ENCODE measurements around the gene LOX.
A peak's percentile ranks its signal among the peaks of the same experiment; 100 is the strongest.

Gene LOX

GRCh38 chr5:122081541-122081940 lies 3.5 kb upstream of the LOX start:
- no peak for TF ChIP-seq CTCF (conservative IDR thresholded peaks at IDR 0.05; ENCODE audit: low read length)
- peak; percentile 41 for DNase-seq (ENCODE audit: low read depth)

GRCh38 chr5:122077366-122078115 lies 518 bp downstream of the LOX start:
- H3K4me3 ChIP-seq (ENCODE audit: low read length): peak overlapping the region; percentile 92
- no peak for TF ChIP-seq CTCF (conservative IDR thresholded peaks at IDR 0.05; ENCODE audit: low read length)
- DNase-seq (ENCODE audit: low read depth): no peak

More at GRCh38 chr5:122081541-122081940, 3.5 kb upstream of the LOX start:
- H3K4me3 ChIP-seq (ENCODE audit: low read length): no peak overlapping the region

- H3K4me3 ChIP-seq (ENCODE audit: low read length): peak overlapping the region; percentile 92
- TF ChIP-seq CTCF (conservative IDR thresholded peaks at IDR 0.05; ENCODE audit: low read length): peak; percentile 89
- DNase-seq (ENCODE audit: low read depth): peak; percentile 77
Measured at GRCh38 chr5:122076669-122077365, 1.2 kb downstream of the LOX start.

GRCh38 chr5:122076050-122076461 lies 2.0 kb downstream of the LOX start:
- peak; percentile 38 for TF ChIP-seq CTCF (conservative IDR thresholded peaks at IDR 0.05; ENCODE audit: low read length)

GRCh38 chr5:122073864-122074263 lies 4.2 kb downstream of the LOX start:
- no peak for TF ChIP-seq CTCF (conservative IDR thresholded peaks at IDR 0.05; ENCODE audit: low read length)
- H3K4me3 ChIP-seq (ENCODE audit: low read length): peak overlapping the region; percentile 92
- no peak for DNase-seq (ENCODE audit: low read depth)

More at GRCh38 chr5:122076050-122076461, 2.0 kb downstream of the LOX start:
- peak; percentile 61 for DNase-seq (ENCODE audit: low read depth)
- peak overlapping the region; percentile 92 for H3K4me3 ChIP-seq (ENCODE audit: low read length)

GRCh38 chr5:122073018-122073417 lies 5.0 kb downstream of the LOX start:
- no peak for TF ChIP-seq CTCF (conservative IDR thresholded peaks at IDR 0.05; ENCODE audit: low read length)
- peak overlapping the region; percentile 92 for H3K4me3 ChIP-seq (ENCODE audit: low read length)
- DNase-seq (ENCODE audit: low read depth): no peak

- no peak for DNase-seq (ENCODE audit: low read depth)
- TF ChIP-seq CTCF (conservative IDR thresholded peaks at IDR 0.05; ENCODE audit: low read length): no peak
- H3K4me3 ChIP-seq (ENCODE audit: low read length): no peak overlapping the region
Measured at GRCh38 chr5:122067390-122067789, 10.7 kb downstream of the LOX start.
